Activated naive CD8-positive, alpha-beta T cell treated with anti-CD3 and anti-CD28 coated beads, Interleukin-2, amount 10 ng/mL, durations not matched to agents 7 days and 5 days (primary cell): ENCODE results near the gene NUP153. TPM values are rescaled to one million over a fixed set of nuclear protein-coding genes. Genes with fewer than 3 reads are reported as not detected.
"Not testable (repeated sequence)": the region's sequence is repeated elsewhere in the genome, so short reads cannot be mapped to it uniquely, and the experiment has no call there.

ENCODE experiments used
- ATAC-seq: fragments of 150-1000 bp; cut with Tn5 transposase; one replicate; pipeline ENCODE4 v1.10.0; 2021; ENCODE audit warnings: low read depth, moderate library complexity
- POLR2A ChIA-PET: fragments of 350-600 bp; sonication (Branson Sonifier 250); formaldehyde crosslinking; loops from one replicate; lab custom pipeline; 2021; ENCODE audit warnings: antibody characterized with exemption; lab: Charles Lee
- DNase-seq: peaks from one replicate; pipeline ENCODE4 v3.0.0; 2021
- H3K27ac Mint-ChIP-seq: one replicate; pipeline ENCODE4 v1.8.0; 2022; ENCODE audit warnings: mild to moderate bottlenecking, mixed read lengths
- H3K27me3 Mint-ChIP-seq: one replicate; pipeline ENCODE4 v1.8.0; 2022; ENCODE audit warnings: mild to moderate bottlenecking, moderate library complexity, mixed read lengths
- H3K36me3 Mint-ChIP-seq: one replicate; pipeline ENCODE4 v1.8.0; 2021; ENCODE audit warnings: mild to moderate bottlenecking, mixed read lengths
- H3K4me1 Mint-ChIP-seq: one replicate; pipeline ENCODE4 v1.8.0; 2021; ENCODE audit warnings: mixed read lengths
- H3K4me3 Mint-ChIP-seq: one replicate; pipeline ENCODE4 v1.8.0; 2022; ENCODE audit warnings: mild to moderate bottlenecking, moderate library complexity, mixed read lengths
- H3K9me3 Mint-ChIP-seq: one replicate; pipeline ENCODE4 v1.8.0; 2021; ENCODE audit warnings: mixed read lengths
- total RNA-seq, 2 experiments: library from RNA; stranded (reverse); gene quantifications; one replicate each; pipeline ENCODE4 v1.2.3, GENCODE V29; 2021

The NUP153 gene
- total RNA-seq, 2 experiments from 2014 or later: 67.6 to 68.5 TPM

GRCh38 chr6:17581282-17581681 is 125.4 kb downstream of the NUP153 start:
- H3K36me3 Mint-ChIP-seq, POLR2A ChIA-PET, DNase-seq, H3K4me1 Mint-ChIP-seq, H3K9me3 Mint-ChIP-seq, ATAC-seq, H3K27ac Mint-ChIP-seq: not testable (repeated sequence)
- Mint-ChIP-seq H3K4me3 (peak overlapping the region; percentile 8), H3K27me3 (peaks cover 21% of the 10 kb centered on the region)

- H3K27me3 Mint-ChIP-seq: peaks cover 21% of the 10 kb centered on the region
- ATAC-seq (peak; percentile 72), DNase-seq (peak; percentile 41)
- no peaks in the 10 kb centered on the region for H3K36me3 Mint-ChIP-seq
- POLR2A ChIA-PET: no interaction called here
- H3K9me3 Mint-ChIP-seq: peaks cover 9% of the 10 kb centered on the region
- no peak overlapping the region for H3K27ac Mint-ChIP-seq
- peak overlapping the region; percentile 68 for H3K4me3 Mint-ChIP-seq
- H3K4me1 Mint-ChIP-seq: peaks cover 5% of the 10 kb centered on the region
These were observed 126.1 kb downstream of the NUP153 start for GRCh38 chr6:17580518-17581048.

- Mint-ChIP-seq H3K27ac (no peak overlapping the region), H3K9me3 (peaks cover 9% of the 10 kb centered on the region), H3K36me3 (no peaks in the 10 kb centered on the region), H3K4me3 (no peak overlapping the region), H3K4me1 (no peaks in the 10 kb centered on the region), H3K27me3 (peaks cover 23% of the 10 kb centered on the region)
- DNase-seq (no peak), ATAC-seq (no peak)
- POLR2A ChIA-PET: no interaction called here
These were observed 129.7 kb downstream of the NUP153 start for GRCh38 chr6:17577059-17577458.

- ATAC-seq (no peak), DNase-seq (no peak)
- no peak overlapping the region for H3K4me3 Mint-ChIP-seq
- H3K27ac Mint-ChIP-seq: no peak overlapping the region
- H3K9me3 Mint-ChIP-seq: peaks cover 9% of the 10 kb centered on the region
- no peaks in the 10 kb centered on the region for H3K4me1 Mint-ChIP-seq
- no peaks in the 10 kb centered on the region for H3K36me3 Mint-ChIP-seq
- H3K27me3 Mint-ChIP-seq: peaks cover 19% of the 10 kb centered on the region
- POLR2A ChIA-PET: no interaction called here
These were observed 131.7 kb downstream of the NUP153 start for GRCh38 chr6:17574866-17575560.

- POLR2A ChIA-PET: no interaction called here
- no peaks in the 10 kb centered on the region for H3K4me1 Mint-ChIP-seq
- H3K9me3 Mint-ChIP-seq: peaks cover 6% of the 10 kb centered on the region
- no peak for DNase-seq
- no peaks in the 10 kb centered on the region for H3K36me3 Mint-ChIP-seq
- no peak for ATAC-seq
- H3K27me3 Mint-ChIP-seq: peaks cover 6% of the 10 kb centered on the region
- H3K27ac Mint-ChIP-seq: no peak overlapping the region
- no peak overlapping the region for H3K4me3 Mint-ChIP-seq
These were observed 141.3 kb downstream of the NUP153 start for GRCh38 chr6:17565399-17565798.

Other genes starting within 250 kb of the NUP153 start
- gene FAM8A1, start 106.6 kb downstream of the NUP153 start, total RNA-seq: 10 to 100 TPM; 14.2 to 14.9 TPM